Muscle of arm (tissue), 12 donors: Measurements from ENCODE around the gene KTN1. TPM values are rescaled to one million over a fixed set of nuclear protein-coding genes. Genes with fewer than 3 reads are reported as not detected.

Experiments used
- DNase-seq: peaks from one replicate; pipeline ENCODE4 v3.0.0-alpha.2; 2013
- polyA plus RNA-seq, 12 donors: library from polyadenylated mRNA; unstranded; fragments of 120-200 nt; gene quantifications; one replicate each; pipeline ENCODE4 v1.2.1, GENCODE V29; 2013; ENCODE audit not compliant: insufficient read length in 12 of 12

Gene KTN1
- polyA plus RNA-seq, 12 donors = 127 to 568 (median 161) TPM

GRCh38 chr14:55711175-55711811 lies 131.3 kb downstream of the KTN1 start:
- no peak for DNase-seq

DNA sequence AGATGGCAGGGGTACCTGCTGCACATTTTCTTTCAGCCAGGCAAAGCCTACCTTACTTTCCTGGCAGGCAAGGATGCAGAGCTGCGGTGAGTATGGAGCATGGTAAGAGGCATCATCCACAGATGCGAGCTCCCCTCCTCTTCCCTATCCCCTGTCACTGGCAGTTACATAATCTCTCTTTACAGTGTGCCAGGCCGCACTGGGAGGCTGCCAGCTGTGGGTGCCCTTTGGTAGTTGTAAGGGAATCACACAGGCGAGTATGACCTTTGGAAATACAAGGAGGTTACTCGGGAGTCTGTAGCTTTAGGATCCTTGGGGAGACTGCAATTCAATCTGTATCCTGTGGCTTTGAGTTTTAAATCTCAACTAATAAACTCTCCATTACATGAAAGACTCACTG lies 132.5 kb downstream of the KTN1 start:
- DNase-seq = no peak

DNA sequence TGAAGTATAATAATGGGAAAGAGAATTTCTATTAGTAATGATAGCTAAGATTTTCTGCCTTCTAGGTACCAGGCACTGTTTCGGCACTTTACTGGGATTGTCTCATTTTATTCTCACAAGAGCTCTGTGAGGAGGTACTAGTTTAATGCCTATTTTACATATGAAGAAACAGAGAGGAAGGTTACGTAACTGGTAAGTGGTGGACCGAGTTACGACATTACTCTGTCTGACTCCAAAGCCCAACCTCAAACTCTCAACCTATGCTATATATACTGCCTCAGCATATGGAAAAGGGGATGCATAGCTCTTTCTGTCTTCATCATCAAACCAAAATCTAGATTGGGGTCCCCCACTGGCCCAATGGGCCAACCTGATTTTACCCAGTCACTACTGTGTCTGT lies 133.5 kb downstream of the KTN1 start:
- no peak for DNase-seq

DNA sequence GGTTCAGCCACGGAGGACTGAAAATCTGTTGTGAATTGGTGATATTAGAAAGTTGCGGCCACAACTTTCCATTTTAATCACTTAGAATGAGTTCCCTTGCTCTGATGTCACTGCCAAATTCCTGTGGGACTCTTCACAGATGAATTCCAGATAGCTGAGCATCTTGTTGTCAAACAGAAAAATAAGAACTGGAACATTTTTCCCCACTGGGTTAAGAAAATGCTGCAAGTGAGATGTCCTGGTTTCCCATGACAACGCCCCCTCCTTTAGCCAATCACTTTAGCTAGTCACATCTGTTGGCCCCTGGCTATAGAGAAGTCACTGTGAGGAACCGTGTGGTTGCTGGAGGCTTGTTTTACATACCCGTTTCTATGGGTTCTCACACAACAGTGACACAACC lies 135.9 kb downstream of the KTN1 start:
- DNase-seq = peak; percentile 55

GRCh38 chr14:55717621-55718020 lies 137.6 kb downstream of the KTN1 start:
- DNase-seq = no peak

- no peak for DNase-seq
Observed at GRCh38 chr14:55718551-55718950, 138.5 kb downstream of the KTN1 start.

GRCh38 chr14:55720796-55721195 lies 140.8 kb downstream of the KTN1 start:
- DNase-seq = no peak

GRCh38 chr14:55721353-55721752 lies 141.3 kb downstream of the KTN1 start:
- no peak for DNase-seq

- DNase-seq = no peak
Observed at GRCh38 chr14:55722054-55722453, 142.0 kb downstream of the KTN1 start.

DNA sequence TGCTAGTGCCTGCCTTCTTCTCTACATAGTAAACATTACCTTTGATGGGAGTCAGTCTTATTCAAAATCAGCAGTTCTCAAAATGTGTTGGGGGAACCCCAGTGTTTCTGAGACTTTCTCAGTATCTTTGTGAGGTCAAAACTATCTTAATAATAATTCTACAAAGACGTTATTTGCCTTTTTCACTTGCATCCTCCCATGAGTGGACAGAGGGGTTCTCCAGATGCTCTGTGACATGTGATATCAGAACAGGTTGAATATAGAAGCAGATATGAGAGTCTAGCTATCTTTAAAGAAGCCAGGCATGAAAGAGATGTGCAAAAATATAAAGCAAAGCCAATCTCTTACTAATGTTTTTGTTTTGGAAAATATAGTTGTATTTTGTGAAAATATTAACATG lies 144.7 kb downstream of the KTN1 start:
- DNase-seq = no peak

DNA sequence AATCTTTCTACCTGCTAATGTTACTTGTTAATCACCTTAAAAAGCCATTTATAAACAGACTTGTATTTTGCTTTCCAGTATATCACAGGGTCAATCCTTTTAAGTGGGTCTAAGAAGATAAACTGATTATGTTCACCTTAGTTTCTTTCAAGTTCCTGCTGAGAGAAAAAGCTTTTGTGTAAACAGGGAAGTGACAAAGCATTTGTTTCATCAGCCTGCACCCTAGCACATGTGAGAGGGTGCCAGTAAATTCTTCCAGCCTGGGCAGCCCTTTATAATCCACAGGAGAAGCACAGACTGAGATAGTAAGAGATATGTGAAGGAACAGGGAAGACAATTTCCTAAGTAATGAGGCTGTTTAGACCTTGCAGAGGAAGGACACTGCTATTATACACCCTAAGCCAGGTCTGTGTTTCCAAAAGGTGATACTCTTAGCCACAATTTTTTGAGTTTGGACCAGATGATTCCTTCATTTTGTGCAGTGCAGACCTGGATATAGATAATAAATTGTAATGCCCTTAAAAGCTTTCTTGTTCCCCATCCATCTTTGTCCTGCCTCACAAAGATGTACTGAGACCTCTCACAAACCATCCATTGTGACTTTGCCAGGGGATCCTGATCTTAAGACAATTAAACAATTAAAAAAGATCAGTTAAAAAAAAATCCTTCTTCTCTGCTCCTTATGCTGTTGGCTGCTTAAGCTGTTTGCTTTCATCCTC lies 150.7 kb downstream of the KTN1 start:
- DNase-seq = no peak

GRCh38 chr14:55731311-55731872 lies 151.4 kb downstream of the KTN1 start:
- no peak for DNase-seq

DNA sequence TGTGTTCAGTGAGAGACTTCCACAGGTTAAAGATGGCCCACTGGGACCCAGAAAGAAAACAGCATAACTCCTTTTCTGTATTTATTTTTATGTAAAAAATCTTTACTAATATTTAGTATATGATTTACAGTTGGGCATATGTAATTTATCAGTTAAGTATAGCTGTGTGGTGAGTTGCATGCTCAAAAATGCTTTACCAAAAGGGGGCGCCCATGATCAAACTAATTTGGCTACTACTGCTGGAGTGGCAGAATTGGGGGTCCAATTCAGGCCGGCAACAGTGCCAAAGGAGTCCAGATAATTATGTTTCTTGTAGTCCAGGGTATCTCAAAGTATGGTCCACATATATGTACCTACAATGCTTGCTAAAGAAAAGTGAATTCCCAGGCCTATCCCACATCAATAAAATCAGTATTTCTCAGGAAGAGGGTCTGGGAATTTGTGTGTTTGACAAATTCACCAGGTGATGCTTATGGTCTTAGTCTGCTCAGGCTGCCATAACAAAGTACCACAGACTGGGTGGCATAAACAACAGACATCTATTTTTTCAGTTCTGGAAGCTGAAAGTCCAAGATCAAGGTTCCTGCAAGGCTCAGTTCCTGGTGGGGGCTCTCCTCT lies 152.0 kb downstream of the KTN1 start:
- peak; percentile 17 for DNase-seq

- DNase-seq = no peak
Observed at GRCh38 chr14:55733599-55733998, 153.6 kb downstream of the KTN1 start.

Other genes starting within 250 kb of the KTN1 start
- 10 to 100 TPM in 11 of 12 donors, not detected in 1; 11.2 to 22.9 (median 17.1) TPM for gene ATG14, start 168.4 kb upstream of the KTN1 start, polyA plus RNA-seq
- gene TBPL2, start 139.6 kb upstream of the KTN1 start, polyA plus RNA-seq = under 1 TPM in 3 of 12 donors, not detected in 9; 0.10 to 0.13 (median 0.12) TPM